ENCODE results near the gene MYRFL.

Gene MYRFL

DNA sequence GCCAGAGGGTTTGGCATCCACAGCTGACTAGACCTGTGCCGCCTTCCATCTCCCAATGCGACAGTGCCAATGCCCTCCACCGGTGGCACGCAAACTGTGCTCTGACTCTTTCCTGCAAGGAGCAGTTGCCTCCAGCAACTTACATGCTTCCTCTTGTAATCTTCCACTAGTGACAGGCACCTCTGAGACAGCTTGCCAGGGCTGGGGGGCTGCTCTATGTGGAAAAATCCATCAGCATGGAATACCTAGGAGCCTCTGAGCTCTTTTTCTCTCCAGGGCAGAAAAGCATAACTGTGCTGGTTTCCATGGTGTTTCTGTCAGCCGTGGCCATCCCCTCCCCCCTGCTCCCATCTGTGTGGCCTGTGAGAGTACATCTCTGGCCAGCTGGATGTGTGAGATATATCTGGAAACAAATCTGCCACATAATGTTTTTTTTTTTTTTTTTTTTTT, 110.6 kb downstream of the MYRFL start:
- DNase-seq, result peak; percentile 18

DNA sequence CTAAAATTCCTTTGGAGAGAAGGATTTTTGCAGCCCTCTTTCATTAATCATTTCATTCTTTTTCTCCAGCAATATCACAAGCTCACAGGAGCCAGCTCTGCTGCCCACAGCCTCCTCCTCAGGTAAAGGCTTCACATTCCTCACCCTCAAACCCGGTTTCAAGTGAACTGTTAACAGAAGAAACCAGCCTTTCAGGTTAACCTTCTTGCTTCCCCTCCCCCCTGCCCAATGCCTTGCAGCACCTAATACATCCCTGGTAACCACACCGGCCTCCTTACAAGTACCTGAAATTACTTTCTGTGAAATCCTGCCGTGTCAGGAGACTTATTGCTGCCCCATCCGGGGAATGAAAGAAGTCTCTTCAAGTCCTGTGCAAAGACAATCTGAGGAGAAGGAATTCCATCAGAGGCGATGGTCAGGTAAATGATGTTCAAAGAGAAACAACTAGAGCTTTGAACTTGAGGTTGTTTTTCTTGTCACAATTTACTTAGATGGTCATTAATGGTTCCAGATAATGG, 111.2 kb downstream of the MYRFL start:
- no peak for DNase-seq

DNA sequence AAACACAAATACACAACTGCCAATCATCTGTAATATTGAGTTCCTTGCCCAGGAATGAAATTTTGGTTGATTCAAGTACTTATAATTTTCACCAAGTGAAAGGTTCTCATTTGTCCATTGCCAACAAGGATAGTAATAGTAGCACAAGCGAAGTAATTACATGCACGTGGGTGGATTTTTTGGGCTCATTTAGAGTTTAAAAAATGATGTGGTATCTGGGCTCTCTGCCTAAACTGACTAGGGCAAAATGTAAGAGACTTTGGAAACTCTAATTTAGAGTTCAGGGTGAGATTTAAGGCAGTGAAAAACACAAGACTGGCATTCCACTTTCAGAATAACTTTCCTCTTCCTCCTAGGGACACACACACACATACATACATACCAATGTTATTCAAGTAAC, 111.7 kb downstream of the MYRFL start:
- DNase-seq, result no peak

DNA sequence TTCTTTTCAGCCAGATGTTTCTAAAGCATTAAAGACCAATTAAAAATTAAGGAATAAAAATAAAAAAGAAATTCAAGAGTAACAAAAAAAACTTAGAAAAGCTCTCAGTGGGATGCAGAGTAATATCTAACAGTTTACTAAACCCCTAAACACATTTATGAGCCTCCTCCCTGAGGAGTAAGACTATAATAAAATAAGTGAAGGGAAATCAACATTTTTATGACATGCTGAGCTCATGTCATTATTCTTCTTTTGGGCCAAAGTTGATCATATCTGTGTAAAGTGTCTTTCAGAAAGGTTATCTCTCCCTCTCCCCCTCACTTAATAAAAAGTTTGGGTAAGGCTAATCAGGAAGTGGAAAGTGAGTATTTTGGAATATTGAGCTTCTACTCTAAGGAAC, 122.1 kb downstream of the MYRFL start:
- no peak for DNase-seq

DNA sequence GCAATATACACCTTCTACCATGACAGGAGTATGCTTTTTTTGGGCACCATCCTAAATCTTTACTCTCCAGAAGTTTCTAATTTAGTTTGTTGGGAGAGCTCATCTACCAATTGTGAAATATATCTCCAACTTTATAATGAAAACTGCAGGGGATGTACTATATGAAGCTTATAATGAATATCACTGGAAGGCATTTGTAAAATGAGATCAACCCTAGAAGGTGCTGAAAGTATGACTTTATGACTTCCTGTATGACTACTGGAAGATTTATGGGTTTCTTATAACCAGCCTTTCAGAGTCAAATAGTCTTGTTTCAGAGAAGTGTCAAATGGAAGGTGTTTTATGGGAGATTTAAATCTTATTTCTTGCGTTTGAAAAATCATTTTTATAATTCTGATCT, 122.9 kb downstream of the MYRFL start:
- DNase-seq, result peak; percentile 85

DNA sequence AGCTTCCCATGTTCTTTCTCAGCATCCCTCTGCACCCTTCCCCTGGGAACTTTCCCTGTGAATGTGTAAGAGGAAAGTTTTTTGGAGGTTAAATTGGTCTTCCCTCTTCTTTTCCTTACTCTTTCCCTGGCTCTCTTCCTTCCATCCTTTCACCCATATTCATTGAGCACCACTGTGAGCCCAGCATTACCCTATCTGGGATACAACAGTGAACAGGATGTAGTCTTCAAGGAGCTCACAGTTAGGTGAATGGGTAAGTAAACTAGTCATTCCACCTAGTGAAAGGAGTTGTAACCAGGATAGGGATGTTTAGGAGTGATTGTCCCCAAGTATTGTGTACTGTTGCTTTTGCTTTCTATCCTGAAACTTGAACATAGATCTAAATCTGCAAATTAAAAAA, 123.8 kb downstream of the MYRFL start:
- DNase-seq, result no peak

DNA sequence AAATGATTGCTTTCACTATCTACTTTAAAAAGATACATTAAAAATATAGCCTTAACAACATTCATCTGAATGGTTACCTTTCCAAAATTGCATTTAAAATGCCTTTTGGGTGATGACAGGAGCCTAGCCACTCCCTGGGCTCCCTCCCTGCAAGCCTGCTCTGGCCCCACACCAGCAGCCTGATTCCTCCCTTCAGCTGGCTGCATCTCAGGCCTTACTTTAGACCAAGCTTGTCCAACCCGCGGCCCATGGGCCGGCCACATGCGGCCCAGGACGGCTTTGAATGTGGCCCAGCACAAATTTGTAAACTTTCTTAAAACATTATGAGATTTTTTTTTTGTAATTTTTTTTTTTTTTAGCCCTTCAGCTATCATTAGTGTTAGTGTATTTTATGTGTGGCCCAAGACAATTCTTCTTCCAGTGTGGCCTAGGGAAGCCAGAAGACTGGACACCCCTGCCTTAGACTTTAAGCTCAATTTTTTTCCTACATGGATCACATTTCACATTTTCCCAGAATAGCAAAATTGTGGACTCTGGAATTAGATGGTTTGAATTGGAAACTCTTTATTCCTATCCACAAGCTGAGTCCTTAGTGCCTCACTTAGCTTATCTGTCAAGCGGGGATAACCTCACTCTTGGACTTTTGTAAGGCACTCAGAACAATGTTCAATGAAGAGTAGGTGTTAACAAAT, 124.4 kb downstream of the MYRFL start:
- no peak for DNase-seq

DNA sequence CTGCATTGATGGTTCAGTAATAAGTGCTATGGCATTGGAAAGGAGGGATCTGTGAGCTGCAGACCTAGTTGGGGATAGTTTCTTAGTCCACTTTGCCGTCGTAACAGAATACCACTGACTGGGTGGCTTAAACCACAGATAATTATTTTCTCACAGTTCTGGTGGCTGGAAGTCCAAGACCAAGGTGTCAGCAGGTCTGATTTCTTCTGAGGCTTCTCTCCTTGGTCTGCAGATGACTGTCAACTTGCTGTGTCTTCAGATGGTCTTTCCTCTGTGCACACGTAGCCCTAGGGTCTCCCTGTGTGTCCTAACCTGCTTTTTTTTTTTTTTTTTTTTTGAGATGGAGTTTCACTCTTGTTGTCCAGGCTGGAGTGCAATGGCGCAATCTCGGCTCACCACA, 126.1 kb downstream of the MYRFL start:
- no peak for DNase-seq

DNA sequence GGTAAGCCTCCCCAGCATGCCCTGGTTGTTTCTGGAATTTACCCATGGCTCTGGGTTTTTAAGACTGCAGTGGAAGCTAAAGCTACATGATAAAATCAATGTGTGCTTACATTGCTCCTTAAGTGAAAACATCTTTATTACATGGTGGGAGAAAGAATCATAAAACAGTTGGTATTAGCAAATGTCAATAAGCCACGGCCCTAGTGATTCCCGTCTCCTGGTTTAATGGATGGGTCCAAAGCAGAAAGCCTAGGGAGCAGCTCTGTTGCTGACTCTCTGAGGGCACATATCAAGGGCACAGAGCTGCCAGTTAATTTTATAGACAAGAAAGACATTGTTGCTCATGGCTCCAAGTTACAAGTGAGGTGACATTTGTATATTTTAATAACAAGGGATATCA, 127.9 kb downstream of the MYRFL start:
- no peak for DNase-seq

DNA sequence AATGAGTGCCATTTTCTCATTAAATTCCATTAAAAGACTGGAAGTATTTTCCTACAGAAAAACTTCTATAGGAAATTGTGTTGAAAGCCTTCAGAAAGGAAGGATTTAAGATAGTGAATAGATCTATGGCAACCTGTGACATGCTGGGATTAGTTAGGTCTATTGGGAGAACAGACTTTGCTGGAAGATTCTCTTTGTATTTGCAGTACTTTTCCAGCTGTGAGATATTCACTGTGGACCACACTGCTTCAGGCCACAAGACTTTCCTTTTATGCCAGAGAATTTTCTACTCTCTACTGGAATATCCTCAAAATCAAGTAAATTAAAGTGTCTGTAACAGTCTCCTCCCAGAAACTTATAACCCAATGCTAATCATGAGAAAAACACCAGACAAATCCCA, 136.2 kb downstream of the MYRFL start:
- DNase-seq, result no peak

DNA sequence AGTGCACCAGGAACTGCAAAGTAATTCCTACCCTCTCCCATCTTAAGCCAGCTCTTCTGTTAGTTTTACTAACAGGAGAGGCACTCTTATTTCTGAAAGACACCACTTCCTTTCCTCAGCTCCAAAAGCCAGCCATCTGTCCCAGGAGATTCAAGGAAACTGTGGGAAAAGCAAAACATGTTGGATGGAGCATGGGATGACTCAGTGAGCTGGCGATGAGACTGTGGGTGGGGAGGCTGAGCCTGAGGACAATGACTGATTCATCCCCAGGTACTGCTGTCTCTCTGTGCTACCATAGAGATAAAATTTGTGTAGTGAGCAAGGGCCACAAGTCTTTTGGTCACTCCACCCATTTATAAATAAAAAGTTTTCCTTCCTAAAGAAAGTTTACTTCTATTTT, 141.4 kb downstream of the MYRFL start:
- peak; percentile 84 for DNase-seq

DNA sequence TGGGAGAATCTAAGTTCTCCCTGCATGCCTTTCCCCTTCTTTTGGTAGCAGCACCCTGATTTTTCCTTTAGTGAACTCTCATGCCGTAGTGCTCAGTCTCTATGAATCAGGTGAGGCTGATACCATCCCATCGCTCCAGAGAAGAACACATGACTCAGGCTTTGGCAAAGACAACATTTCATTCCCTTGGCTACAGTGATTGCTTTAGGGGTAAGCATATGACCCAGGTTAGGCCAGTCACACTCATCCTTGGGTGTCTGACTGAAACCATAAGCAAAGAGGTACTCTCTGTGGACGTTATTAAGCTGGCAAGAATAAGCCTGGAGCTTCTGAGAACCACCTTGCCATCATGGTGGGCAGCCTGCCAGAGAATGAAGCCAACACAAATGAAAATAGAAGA, 141.8 kb downstream of the MYRFL start:
- DNase-seq, result no peak

DNA sequence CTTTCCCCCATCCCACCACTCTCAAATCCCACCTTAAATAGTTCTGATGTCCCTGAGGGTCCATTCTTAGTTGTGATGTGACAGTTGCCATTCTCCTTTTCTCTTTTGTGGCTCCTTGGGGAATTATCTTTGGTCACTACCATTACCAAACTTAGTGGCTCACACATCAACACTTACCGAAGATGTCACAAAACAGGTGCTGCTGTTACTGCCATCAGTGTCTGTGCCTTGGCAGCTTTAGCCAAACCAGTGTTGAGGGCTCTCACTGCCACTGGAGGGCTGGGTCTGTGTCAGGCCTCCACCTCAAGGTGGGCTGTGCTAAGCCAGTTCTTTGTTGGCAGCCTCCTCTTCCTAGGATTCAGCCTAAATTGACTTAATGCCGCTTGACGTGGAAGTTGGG, 144.0 kb downstream of the MYRFL start:
- DNase-seq, result no peak

DNA sequence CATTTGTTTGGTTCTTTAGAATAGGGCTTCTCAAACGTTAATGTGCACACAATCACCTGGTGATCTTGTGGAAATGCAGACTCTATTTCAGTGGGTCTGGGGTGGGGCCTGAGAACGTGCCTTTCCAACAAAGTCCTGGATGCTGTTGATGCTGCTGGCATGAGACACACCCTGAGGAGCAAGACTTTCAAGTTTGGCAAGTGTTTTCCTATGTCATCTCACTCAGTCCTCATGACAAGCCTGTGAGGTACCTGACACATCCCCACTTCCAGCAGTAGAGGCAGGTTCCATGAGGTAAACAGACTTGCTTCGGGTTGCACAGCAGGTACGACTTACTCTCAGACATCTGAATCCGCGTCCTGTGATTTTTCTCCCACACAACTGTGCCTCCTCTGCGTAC, 147.1 kb downstream of the MYRFL start:
- no peak for DNase-seq

DNA sequence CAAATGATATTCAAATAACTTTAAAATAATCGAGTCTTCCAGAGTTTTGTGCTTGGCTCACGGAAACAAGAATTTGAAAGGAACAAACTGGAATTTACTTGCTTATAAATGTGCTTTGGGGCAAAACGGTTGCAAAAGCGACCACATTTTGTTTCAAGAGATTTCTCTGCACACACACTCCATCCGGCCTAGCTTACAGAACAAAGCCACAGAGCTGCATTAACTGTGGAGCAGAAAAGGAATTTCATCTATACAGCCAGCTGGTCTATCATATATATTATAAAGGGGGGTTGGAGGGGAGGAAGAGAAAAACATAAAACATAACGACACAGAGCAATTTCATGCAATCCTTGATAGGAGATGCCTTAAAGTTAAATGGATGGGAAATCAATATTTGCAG, 153.0 kb downstream of the MYRFL start:
- DNase-seq, result peak; percentile 39

DNA sequence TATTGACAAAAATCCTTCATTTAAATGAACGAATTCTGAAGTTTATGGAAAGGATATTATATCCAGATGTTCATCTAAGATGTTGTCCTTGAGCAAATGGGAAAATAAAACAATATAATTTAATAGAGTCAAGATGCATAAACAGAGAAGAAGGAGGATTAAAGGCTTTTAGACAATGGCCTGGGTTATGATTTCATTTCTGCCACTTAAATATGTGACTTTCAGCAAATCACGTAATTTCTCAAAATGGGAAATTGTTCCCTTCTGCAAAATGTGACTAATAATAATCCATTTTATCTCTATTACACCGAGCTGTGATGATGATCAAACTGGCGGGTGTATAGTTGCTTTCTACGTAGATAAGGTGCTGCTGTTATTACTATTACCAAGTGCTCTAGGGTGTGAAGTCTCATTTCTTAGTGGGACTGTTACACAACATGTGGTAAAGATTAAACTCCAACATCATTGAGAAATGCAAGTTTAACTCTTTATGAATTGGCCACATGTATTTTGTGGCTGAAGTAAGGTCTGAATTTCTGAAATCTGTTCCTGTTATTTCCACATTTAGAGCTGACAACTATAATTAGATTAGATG, 157.0 kb downstream of the MYRFL start:
- peak; percentile 38 for DNase-seq

DNA sequence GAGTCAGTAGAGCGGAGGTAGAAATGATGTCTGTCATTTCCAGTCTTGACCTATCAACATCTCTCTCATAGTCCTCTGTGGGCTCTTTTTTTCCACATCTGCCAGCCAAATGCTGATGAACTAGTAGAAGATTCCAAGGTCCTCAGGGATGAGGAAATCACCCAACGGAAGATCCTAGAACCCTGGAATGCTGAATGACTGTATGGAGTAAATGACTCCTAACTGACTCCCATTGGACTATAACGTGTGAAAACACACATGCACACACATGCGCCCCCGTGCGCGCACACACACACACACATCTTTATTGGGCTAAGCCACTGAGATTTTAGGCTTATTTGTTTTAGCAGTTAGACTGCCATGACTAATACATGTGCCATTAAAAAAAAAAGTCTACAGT, 159.2 kb downstream of the MYRFL start:
- DNase-seq, result peak; percentile 41

DNA sequence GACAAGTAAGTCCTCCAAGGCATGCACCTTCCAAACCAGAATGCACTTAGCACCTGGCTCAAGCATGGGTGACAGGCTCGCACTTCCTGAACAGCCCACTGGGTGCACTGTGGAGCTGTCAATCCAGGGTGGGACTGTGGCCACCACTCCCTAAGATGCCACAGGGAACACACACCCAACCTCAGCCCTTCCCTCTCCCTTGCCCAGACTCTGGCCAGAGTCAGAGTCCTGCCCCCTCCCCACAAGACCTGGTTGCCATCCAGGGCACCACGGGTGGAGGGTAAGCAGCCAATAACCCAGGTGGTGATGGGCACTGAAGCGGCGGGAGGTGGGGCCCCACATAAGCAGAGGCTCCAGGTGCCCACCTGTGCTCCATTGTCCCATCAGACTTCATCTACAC, 160.6 kb downstream of the MYRFL start:
- DNase-seq, result no peak

DNA sequence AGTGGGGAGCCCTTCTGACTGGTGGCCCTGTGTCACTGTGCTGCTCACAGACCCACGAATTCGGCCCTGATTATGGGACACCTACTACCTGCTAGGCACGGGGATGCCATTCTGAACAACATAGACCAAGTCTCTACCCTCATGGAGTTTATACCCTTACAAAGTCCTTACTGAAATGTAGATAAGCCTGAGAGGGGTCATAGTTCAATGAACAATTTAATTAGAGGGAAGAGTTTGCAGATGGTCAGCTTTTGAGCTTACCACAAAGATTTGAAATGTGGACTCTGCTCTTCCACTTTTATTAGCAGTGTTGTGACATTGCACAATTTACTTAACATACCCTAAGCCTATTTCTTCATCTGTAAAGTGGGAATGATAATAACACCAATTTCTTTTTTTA, 161.1 kb downstream of the MYRFL start:
- DNase-seq, result no peak

DNA sequence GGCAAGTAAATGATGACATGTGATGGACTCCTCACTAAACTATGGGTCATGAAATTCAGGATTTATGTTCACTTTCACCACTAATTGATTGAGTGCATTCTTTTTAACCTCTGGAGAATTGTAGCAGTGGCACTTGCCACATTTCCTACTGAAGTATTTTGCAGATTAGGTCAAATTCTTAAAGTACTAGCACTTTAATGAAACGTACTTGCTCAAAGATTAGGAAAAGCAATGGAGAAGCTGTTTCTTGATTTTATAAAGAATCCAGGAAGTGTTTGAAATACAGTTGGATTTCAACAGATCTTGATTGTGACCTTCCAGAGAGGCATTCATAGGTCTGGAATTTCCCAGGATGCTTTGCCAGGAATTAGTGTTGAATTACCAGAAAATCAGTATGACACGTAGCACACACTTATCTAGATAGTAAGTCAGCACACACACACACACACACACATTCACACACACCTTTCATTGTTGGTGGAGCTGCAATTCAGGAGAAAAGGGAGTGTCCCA, 162.6 kb downstream of the MYRFL start:
- DNase-seq, result peak; percentile 99

DNA sequence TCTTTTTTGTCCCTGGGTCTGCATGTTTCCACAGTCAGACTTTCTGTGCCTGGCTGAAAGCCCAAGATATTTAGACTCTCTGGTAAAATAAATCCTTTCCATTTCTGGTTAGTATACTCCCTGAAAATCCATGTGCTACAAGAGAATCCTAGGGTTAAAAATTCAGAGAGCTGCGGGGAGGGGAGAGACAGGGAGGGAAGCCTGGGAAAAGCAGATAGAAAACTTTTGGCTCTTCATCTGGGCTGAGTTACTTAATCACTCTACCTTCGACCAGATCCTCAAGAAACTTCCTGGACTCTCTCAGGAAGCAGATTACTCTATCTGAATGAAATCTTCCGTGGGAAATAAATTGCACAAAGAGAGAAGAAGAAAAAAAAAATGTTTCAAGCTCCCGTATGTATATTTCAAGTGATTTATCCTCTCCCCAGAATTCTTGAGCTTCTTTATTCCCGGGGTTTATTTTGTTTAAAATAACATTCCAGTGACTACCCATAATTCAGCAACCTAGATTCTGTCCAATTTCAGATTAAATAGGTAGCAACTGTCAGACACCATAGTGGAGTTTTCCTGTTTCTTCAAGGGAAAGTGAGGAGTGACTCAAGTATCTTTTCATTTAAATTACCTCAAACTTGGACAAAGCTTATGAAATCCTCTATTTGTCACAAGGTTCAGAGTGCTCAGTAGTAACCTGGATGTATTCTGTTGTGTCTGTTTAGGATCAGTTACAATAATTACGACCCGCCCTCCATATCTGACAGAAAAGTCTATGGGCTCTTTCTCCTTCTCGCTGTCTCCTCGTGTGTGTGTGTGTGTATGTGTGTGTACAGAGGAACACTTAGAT, 163.7 kb downstream of the MYRFL start:
- DNase-seq, result peak; percentile 93

DNA sequence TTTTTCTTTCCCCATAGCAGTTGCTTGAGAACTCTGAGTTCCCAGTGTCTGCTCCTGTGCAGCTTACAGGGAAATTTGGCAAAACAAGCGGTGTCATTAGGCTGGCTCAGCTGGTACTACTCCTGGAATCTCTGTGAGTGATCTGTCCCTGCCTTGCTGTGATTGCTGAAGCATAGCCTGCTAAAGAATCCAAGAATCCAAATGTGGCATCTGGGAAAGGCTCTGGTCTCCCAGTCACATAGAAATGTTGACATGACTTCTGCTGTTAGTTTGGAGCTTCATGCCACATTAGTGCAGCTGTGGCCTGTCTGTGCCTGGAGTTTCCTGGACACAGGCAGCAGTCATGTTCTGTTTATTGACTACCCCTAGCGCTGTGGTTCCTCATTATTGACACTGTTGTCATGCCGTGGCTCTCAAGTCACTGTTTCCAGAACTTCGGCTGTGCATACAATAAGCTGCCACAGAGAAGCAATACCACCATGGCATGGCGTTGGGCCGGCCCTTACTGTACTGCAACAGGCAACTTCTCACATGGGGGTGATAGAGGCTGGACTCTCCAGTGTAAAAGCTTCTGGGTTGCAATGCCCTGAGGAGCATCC, 166.8 kb downstream of the MYRFL start:
- no peak for DNase-seq

DNA sequence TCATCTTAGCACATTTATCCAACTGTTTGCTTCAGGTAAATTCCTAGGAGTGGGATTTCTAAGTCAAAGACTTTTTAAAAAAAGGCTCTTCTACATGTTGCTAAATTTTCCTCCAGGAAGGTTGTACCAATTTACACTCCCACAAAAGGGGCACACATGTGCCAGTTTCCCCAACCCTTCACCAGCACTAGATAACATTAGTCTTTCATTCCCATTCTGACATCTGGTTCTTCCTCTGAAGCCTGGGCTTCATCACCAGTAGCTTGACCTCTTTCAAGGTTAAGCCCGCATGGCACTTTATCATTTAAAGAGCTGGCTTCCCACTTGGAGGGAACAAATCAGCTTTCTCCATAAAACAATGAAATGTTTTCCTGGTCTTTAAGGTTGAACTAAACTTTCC, 168.4 kb downstream of the MYRFL start:
- no peak for DNase-seq
